Esophagus muscularis mucosa (tissue), 4 donors: ENCODE data around the gene SDHAF1. TPM values are rescaled to one million over a fixed set of nuclear protein-coding genes. Genes with fewer than 3 reads are reported as not detected.

Experiments used
- DNase-seq: peaks from one replicate; pipeline ENCODE4 v3.0.0-alpha.2; 2017; ENCODE audit errors: extremely low spot score
- H3K27ac ChIP-seq, 4 donors: fragments of 200-600 bp; sonication (generic); replicated peaks in 1 of 4; 1 replicate in 3 of 4; 2 replicates in 1 of 4; pipeline ENCODE4 v1.5.1; 2016 to 2019; ENCODE audit warnings: mild to moderate bottlenecking in 1 of 4
- H3K27me3 ChIP-seq, 4 donors: fragments of 200-600 bp; sonication (generic); one replicate each; pipeline versions ENCODE4 v1.5.1 to v1.6.0; 2016 to 2019
- H3K36me3 ChIP-seq, 4 donors: fragments of 200-600 bp; sonication (generic); one replicate each; pipeline ENCODE4 v1.5.1; 2016 to 2019
- H3K4me1 ChIP-seq, 4 donors: fragments of 200-600 bp; sonication (generic); one replicate each; pipeline ENCODE4 v1.5.1; 2016 to 2019
- H3K4me3 ChIP-seq, 4 donors: fragments of 200-600 bp; sonication (generic); 1 replicate in 2 of 4; 2 replicates in 2 of 4; pipeline ENCODE4 v1.5.1; 2016 to 2019; ENCODE audit warnings: mild to moderate bottlenecking in 4 of 4, moderate library complexity in 1 of 4
- H3K9me3 ChIP-seq, 4 donors: fragments of 200-600 bp; sonication (generic); 1 replicate in 3 of 4; 2 replicates in 1 of 4; pipeline ENCODE4 v1.5.1; 2016 to 2019
- EP300 ChIP-seq: sonication (generic); formaldehyde crosslinking; IDR thresholded peaks from one replicate; pipeline ENCODE4 v1.6.1; 2017; ENCODE audit warnings: antibody characterized with exemption
- POLR2A ChIP-seq: fragments of 450-650 bp; IDR thresholded peaks from one replicate; pipeline ENCODE4 v1.6.1; 2017; ENCODE audit warnings: antibody characterized with exemption, moderate library complexity, mild to moderate bottlenecking, low read depth
- POLR2AphosphoS5 ChIP-seq, 2 donors: sonication (generic); formaldehyde crosslinking; IDR thresholded peaks; one replicate each; pipeline ENCODE4 v1.6.1; 2017; ENCODE audit warnings: antibody characterized with exemption in 2 of 2
- WGBS: methylation state at CpG from one replicate; pipeline ENCODE4 v1.1.5; 2018; 5-methylcytosine and 5-hydroxymethylcytosine counted together
- intact Hi-C: fragments of 100-400 bp; cut with DNase I; formaldehyde crosslinking; loops from one replicate; pipeline ENCODE4 v1.15.1; 2023
- total RNA-seq, 4 donors: library from RNA; depleted of rRNA; stranded (reverse); fragments of >200 nt; gene quantifications; one replicate each; pipeline versions ENCODE4 v1.1.0 to v1.2.1, GENCODE V29; 2016
- TF ChIP-seq, protein P1 (sequence below), 3 experiments: fragments of 200-600 bp in 2 of 3; fragments of 450-650 bp in 1 of 3; sonication (generic) in 2 of 3; IDR thresholded peaks; one replicate each; pipeline ENCODE4 v1.5.1; 2017 to 2019; ENCODE audit warnings: antibody characterized with exemption in 3 of 3, mild to moderate bottlenecking in 2 of 3, moderate library complexity in 1 of 3

The SDHAF1 gene
- total RNA-seq, 4 donors from 2014 or later, result 44.0 to 60.3 (median 50.2) TPM

DNA sequence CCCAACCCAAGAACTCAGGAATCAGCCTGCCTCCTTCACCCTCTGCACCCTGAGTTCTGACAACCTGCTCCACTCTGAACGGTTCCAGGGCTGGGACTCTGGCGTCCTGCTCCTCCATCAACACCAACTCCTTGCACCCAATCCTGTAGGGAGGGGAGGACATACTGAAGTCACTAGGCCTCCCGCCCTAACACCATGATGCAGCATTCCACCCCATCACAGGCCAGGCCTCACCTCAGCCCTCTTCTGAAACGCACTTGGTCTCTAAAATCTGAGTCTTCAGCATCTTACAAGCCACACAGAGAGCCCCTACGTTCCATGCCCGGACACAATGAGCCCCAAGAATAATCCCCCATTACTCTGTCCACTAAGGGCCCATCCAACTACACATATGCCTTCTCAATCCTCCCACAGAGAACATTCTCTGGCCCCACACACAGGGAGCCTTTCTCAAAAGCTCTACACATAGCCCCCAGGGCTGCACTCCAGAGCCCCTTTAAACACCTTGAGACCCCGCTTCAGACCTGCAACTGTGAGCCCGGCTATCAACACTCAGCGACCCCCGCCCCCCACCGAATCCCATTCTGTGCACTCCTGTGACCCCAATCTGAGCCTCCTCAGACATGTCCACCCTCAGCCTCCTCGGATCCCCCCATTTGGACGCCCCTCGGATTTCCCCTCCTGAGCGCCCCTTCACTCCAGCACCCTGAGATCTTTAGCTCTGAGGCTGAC is 18.5 kb downstream of the SDHAF1 start:
- DNase-seq, result no peak
- Histone ChIP-seq H3K27me3 (no peaks in the 10 kb centered on the region), H3K27ac (peak overlapping the region; percentile 86 to 93 (median 88)), H3K9me3 (no peaks in the 10 kb centered on the region), H3K4me1 (peaks cover 24 to 40% (median 36%) of the 10 kb centered on the region in 4 donors), H3K36me3 (peaks cover 0 to 30% (median 21%) of the 10 kb centered on the region in 4 donors), H3K4me3 (peak overlapping the region; percentile 73 to 81 (median 76))
- TF ChIP-seq POLR2AphosphoS5 (IDR thresholded peaks at IDR 0.05) (no peak), EP300 (no peak), POLR2A (no peak)
- TF ChIP-seq, protein P1, sequence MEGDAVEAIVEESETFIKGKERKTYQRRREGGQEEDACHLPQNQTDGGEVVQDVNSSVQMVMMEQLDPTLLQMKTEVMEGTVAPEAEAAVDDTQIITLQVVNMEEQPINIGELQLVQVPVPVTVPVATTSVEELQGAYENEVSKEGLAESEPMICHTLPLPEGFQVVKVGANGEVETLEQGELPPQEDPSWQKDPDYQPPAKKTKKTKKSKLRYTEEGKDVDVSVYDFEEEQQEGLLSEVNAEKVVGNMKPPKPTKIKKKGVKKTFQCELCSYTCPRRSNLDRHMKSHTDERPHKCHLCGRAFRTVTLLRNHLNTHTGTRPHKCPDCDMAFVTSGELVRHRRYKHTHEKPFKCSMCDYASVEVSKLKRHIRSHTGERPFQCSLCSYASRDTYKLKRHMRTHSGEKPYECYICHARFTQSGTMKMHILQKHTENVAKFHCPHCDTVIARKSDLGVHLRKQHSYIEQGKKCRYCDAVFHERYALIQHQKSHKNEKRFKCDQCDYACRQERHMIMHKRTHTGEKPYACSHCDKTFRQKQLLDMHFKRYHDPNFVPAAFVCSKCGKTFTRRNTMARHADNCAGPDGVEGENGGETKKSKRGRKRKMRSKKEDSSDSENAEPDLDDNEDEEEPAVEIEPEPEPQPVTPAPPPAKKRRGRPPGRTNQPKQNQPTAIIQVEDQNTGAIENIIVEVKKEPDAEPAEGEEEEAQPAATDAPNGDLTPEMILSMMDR (IDR thresholded peaks at IDR 0.05), result no peak
- intact Hi-C loops, result no loop called here
- 27% methylated on average over 15 of the region's 15 CpGs for WGBS

DNA sequence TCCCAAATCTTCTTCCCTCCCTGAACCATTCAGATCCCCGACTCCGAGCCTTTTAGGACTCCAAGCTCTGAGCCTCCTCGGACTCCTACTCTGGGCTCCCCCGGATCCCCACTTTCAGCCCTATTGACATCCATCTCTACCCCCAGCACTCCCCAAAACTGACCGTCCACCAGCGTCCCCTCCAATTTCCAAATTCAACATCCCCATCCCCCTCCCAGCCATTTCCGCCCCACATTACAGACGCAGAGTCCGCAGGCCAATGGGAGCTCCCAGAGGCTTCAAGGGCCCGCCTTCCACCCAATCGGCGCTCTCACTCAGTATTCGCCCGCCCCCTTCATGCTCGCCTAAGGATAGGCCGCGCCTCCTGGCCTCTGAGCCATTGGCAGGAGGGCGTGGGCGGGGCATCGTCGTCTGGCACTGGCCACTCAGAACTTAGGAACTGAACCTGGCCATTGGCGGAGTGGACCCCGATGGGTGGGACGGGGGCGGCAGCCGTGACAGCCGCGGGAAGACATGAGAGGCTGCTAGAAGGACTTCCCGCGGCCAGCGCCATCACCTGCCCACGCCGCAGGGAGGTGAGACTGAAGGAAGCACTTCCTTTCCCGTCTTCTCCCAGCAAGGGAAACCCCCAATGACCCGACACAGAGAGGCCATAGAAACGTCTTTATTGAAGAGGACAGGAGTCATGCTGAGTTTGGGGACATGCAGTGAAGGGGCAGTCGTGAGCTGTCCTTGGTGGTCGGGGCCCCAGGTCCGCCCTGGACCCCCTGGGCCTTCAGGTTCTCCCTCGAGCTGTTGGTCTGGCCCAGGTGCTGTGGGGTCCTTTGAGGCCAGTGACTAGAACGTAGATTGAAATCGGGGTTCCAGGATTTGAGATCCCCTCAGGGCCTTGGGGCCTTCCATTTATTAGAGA is 19.3 kb downstream of the SDHAF1 start, which contains the start of gene ALKBH6:
TSS of gene ALKBH6 (minus strand) at position 202 of the 913 bp plus-strand sequence. CDS start 816 bp downstream, outside the sequence.
- H3K4me1 ChIP-seq, result peaks cover 18 to 32% (median 28%) of the 10 kb centered on the region in 4 donors
- peak within 1 kb of the TSS; percentile 86 to 93 (median 88) for H3K27ac ChIP-seq
- DNase-seq, result peak; percentile 100
- H3K4me3 ChIP-seq, result peak within 1 kb of the TSS; percentile 73 to 81 (median 76)
- TF ChIP-seq EP300 (no peak), POLR2AphosphoS5 (IDR thresholded peaks at IDR 0.05) (peak; percentile 71 to 77)
- TF ChIP-seq, protein P1 (IDR thresholded peaks at IDR 0.05), result peak in 1 of 3 experiments; percentile 29
- H3K9me3 ChIP-seq, result no peaks in the 10 kb centered on the region
- intact Hi-C loops, result no loop called here
- 4% methylated on average over 27 of the region's 42 CpGs for WGBS
- no peaks in the 10 kb centered on the region for H3K27me3 ChIP-seq
- peaks cover 0 to 38% (median 25%) of the 10 kb centered on the region in 4 donors for H3K36me3 ChIP-seq

DNA sequence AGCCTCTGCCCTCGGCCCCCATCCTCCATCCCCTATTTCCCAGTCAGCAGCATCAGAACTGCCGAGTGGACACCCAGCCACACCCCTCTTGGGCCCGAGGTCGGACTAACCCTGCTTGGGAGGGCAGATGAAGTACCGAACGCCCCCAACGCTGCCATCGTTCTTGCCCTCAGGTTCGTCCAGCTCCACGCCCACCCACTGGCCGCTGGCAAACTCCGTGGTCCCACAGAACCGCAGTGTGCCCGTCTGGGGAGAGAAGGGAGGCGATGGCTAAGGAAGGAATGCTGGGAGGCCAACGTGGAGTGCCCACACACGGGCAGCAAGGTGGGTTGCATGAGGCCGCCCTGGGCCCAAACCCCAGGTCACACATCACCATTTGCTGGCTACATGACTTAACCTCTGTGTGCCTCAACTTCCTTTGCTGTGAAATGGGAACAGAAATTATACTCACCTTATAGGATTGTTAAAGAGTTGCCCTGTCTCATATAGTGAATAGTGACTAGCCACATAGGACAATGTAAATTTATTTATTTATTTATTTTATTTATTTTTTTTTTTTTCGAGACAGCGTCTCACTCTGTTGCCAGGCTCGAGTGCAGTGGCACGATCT is 24.2 kb downstream of the SDHAF1 start:
- H3K27ac ChIP-seq, result no peak overlapping the region
- DNase-seq, result no peak
- intact Hi-C loops, result no loop called here
- peaks cover 19 to 84% (median 55%) of the 10 kb centered on the region in 4 donors for H3K36me3 ChIP-seq
- WGBS, result 81% methylated on average over 22 of the region's 22 CpGs
- no peaks in the 10 kb centered on the region for H3K9me3 ChIP-seq
- H3K4me3 ChIP-seq, result no peak overlapping the region
- no peaks in the 10 kb centered on the region for H3K27me3 ChIP-seq
- no peak for TF ChIP-seq POLR2AphosphoS5 (IDR thresholded peaks at IDR 0.05)
- no peak for TF ChIP-seq POLR2A
- TF ChIP-seq EP300, result no peak
- TF ChIP-seq, protein P1 (IDR thresholded peaks at IDR 0.05), result no peak
- peaks cover 5 to 10% (median 8%) of the 10 kb centered on the region in 4 donors for H3K4me1 ChIP-seq

DNA sequence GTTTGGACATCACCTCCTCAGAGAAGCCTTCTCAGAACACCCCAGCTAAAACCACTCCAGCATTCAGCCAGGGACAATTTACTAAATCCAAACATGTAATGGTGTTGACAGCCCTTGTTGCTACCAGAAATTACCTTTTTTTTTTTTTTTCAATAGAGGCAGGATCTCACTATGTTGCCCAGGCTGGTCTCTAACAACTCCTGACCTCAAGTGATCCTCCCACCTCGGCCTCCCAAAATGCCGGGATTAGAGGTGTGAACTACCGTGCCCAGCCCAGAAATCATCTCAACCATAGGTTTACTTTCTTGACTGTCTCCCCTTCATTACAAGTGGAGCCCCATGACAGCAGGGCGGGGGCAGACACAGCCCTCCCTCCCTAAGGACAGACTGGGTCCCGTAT is 28.4 kb downstream of the SDHAF1 start:
- H3K9me3 ChIP-seq, result no peaks in the 10 kb centered on the region
- intact Hi-C loops, result no loop called here
- WGBS, result 94% methylated on average over 5 of the region's 5 CpGs
- no peaks in the 10 kb centered on the region for H3K27me3 ChIP-seq
- no peak overlapping the region for H3K27ac ChIP-seq
- peaks cover 21 to 96% (median 59%) of the 10 kb centered on the region in 4 donors for H3K36me3 ChIP-seq
- DNase-seq, result no peak
- H3K4me3 ChIP-seq, result no peak overlapping the region
- H3K4me1 ChIP-seq, result no peaks in the 10 kb centered on the region
- TF ChIP-seq, protein P1 (IDR thresholded peaks at IDR 0.05), result no peak
- no peak for TF ChIP-seq POLR2A
